ENCODE results near the gene HCN2. TPM values are rescaled to one million over a fixed set of nuclear protein-coding genes. Genes with fewer than 3 reads are reported as not detected.

Gene HCN2
- total and polyA plus RNA-seq, 8 donors, result 0.12 to 0.82 (median 0.21) TPM

DNA sequence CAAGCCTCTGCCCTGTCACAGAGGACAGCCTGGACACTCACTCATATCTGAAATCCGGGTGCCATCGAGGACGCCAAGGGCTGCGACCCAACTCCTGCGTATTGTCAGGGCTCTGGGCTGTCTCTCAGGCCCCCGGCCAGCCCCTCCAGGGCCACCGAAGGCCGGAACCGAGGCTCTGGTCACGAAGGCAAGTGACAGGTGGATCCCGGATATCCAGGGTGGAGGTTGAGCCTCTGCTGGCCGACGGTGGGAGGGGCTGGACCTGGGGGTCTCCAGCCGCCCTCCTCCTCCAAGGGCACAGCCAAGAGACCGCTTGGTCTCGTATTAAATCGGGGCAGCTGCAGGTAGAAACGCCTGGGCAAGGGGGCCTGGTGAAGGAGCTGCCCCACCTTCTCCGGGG, 67.9 kb downstream of the HCN2 start:
- TF ChIP-seq, protein P1, sequence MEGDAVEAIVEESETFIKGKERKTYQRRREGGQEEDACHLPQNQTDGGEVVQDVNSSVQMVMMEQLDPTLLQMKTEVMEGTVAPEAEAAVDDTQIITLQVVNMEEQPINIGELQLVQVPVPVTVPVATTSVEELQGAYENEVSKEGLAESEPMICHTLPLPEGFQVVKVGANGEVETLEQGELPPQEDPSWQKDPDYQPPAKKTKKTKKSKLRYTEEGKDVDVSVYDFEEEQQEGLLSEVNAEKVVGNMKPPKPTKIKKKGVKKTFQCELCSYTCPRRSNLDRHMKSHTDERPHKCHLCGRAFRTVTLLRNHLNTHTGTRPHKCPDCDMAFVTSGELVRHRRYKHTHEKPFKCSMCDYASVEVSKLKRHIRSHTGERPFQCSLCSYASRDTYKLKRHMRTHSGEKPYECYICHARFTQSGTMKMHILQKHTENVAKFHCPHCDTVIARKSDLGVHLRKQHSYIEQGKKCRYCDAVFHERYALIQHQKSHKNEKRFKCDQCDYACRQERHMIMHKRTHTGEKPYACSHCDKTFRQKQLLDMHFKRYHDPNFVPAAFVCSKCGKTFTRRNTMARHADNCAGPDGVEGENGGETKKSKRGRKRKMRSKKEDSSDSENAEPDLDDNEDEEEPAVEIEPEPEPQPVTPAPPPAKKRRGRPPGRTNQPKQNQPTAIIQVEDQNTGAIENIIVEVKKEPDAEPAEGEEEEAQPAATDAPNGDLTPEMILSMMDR (IDR thresholded peaks at IDR 0.05), result no peak
- Histone ChIP-seq H3K36me3 (peaks cover 0 to 6% (median 0%) of the 10 kb centered on the region in 3 donors), H3K27ac (no peak overlapping the region), H3K27me3 (no peaks in the 10 kb centered on the region), H3K4me3 (no peak overlapping the region), H3K9me3 (no peaks in the 10 kb centered on the region), H3K4me1 (peaks cover 0 to 18% (median 8%) of the 10 kb centered on the region in 3 donors)
- FAIRE-seq (no peak), DNase-seq (peak in 1 of 6 donors; percentile 77), ATAC-seq (no peak)
- intact Hi-C loops (cut with DNase I), result no loop called here
- 78% methylated on average over 19 of the region's 19 CpGs for WGBS, 2 donors

DNA sequence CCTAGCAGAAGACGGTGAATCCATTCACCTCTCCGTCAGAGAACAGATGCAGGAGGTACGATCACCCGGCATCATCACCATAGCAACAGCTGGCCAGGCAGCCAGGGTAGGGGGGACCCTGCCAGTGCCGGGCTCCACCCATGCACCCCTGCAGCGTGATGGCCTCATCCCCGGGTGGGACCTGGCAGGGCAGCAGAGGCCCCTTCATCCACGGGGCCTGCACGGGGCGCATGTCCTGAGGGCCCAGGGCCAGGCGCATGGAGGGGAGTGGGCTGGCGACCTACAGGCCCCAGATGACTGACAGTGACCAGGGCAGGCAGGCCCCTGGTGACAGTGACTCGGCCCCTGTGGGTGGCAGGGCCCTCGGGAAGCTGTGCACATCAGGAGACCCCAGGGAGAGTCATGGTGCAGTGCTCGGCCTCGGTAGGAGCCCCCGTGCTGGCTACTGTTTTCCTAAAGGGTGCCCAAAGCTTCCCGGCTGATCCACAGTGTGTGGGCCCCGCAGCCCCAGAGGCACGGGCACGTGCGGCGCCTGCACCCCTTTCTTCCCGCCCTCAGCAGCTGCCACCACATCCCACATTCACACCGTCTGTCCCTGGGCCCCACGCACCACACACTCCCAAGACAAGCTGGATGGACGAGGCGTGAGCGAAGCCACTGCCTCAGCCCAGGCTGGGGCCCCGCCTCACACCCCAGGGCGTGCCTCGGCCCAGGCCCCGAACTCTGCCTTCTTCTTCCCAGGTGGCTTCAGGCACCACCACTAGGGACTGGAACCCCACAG, 68.6 kb downstream of the HCN2 start:
- peak in 1 of 6 donors; percentile 74 for DNase-seq
- Histone ChIP-seq H3K36me3 (peaks cover 0 to 4% (median 0%) of the 10 kb centered on the region in 3 donors), H3K9me3 (no peaks in the 10 kb centered on the region), H3K4me1 (peaks cover 0 to 18% (median 8%) of the 10 kb centered on the region in 3 donors), H3K27me3 (no peaks in the 10 kb centered on the region), H3K4me3 (no peak overlapping the region), H3K27ac (no peak overlapping the region)
- intact Hi-C loops (cut with DNase I), result no loop called here
- no peak for FAIRE-seq
- TF ChIP-seq, protein P1 (IDR thresholded peaks at IDR 0.05), result no peak
- 82 to 86% methylated on average over 28 to 33 of the region's 33 CpGs for WGBS, 2 donors
- no peak for ATAC-seq

DNA sequence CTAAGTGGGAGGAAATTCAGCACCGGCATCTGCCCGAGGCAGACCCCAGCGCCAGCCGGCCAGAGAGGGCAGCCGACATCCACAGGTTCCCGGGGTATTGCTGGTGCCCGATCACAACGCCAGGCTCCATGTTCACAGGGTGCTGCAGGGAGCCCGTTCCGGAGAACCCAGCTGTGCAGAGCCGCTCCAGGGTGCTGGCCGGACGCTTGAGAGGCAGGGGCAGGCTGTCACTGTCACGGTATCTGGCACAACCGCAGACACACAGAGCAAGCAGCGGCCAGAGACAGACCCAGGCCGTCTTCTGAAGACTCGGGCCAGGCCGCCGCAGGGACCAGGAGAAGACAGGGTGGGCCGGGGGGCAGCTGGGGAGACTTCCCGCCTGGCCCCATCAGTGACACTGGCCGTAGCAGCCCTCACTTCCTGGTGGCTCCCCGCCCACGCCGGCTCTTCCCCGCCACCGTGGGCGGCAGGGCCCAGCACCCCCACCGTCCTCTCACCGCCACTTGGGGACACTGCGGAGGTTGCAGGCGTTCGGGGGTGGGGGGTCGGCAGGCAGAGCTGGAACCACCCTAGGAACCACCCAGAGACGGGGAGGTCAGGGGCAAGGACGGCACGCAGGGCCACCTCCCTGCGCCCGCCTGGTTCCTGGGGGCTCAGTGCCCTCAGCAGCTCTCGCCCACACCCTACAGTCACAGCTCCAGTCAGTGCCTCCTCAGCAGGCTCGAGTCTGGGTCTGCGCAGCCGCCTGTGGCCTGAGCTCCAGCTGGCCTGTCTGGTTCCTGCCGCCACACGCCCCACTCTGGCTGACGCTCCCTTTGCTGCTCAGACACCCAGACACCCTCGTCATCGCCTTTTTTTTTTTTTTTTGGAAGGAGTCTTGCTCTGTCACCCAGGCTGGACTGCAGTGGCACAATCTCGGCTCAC, 69.5 kb downstream of the HCN2 start:
- no peak for FAIRE-seq
- peak in 3 of 6 donors; percentile 44 to 74 (median 56) for DNase-seq
- 84 to 86% methylated on average over 49 to 50 of the region's 50 CpGs for WGBS, 2 donors
- intact Hi-C loops (cut with DNase I), result no loop called here
- H3K9me3 ChIP-seq, result no peaks in the 10 kb centered on the region
- H3K27me3 ChIP-seq, result no peaks in the 10 kb centered on the region
- TF ChIP-seq, protein P1 (IDR thresholded peaks at IDR 0.05), result no peak
- no peak overlapping the region for H3K4me3 ChIP-seq
- H3K36me3 ChIP-seq, result peaks cover 0 to under 1% (median 0%) of the 10 kb centered on the region in 3 donors
- no peak overlapping the region for H3K27ac ChIP-seq
- peaks cover 0 to 22% (median 8%) of the 10 kb centered on the region in 3 donors for H3K4me1 ChIP-seq
- peak in 1 of 4 donors; percentile 4 for ATAC-seq

DNA sequence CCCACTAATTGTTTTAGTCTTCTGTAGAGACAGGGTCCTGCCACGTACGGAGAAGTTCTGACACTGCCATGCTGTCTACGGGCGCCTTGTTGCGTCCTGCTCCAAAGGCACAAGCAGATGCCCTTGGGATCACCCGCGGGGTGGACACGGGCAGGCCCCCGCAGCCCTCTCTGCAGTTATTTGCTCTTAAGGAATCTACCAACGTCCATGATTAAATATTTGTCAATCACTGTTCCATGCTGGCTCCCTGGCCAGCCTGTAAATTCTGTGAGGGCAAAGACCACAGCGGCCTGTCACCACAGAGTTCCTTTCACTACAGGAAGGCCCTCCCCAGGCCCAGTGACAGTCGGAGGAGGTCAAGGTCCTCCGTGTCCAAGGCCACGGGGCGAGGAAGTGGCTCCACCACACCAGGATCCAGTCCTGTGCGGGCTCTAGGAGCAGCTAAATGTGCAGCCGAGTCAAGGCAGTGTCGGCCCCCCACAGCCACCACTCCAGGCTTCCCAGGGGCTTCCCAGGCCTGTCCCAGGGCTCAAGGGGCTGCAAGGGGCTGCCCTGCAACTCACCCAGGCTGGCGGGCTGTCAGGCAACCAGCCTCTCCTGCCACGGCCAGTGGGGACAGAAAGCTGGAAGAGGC, 71.2 kb downstream of the HCN2 start:
- H3K4me3 ChIP-seq, result peak overlapping the region in 3 of 4 donors; percentile 97 to 100 (median 99)

More for the DNA sequence above, 71.2 kb downstream of the HCN2 start:
- ATAC-seq (peak in 1 of 4 donors; percentile 2), FAIRE-seq (no peak), DNase-seq (peak in 3 of 6 donors; percentile 45 to 71 (median 58))
- no peaks in the 10 kb centered on the region for H3K27me3 ChIP-seq
- peak overlapping the region; percentile 56 to 85 (median 66) for H3K27ac ChIP-seq
- H3K9me3 ChIP-seq, result no peaks in the 10 kb centered on the region
- peaks cover 0 to 22% (median 8%) of the 10 kb centered on the region in 3 donors for H3K4me1 ChIP-seq
- no peaks in the 10 kb centered on the region for H3K36me3 ChIP-seq
- intact Hi-C loops (cut with DNase I), result loop anchor here in 1 of 3 donors (10.0 kb wide), 1 partner anchor 74 kb away; no protein-coding TSS in a partner anchor
- TF ChIP-seq, protein P1 (IDR thresholded peaks at IDR 0.05), result no peak
- WGBS, 2 donors, result 12 to 19% methylated on average over 19 to 20 of the region's 20 CpGs

Data from pancreas (tissue), 10 donors.